NK-92 (cell line): ENCODE measurements around the gene CACNA2D3.
"Not testable (repeated sequence)": the region's sequence is repeated elsewhere in the genome, so short reads cannot be mapped to it uniquely, and the experiment has no call there.

ENCODE experiments used
- DNase-seq: peaks from one replicate; lab custom pipeline; 2025; ENCODE audit not compliant: unreplicated experiment; lab: John Stamatoyannopoulos, UW

CACNA2D3 gene

DNA sequence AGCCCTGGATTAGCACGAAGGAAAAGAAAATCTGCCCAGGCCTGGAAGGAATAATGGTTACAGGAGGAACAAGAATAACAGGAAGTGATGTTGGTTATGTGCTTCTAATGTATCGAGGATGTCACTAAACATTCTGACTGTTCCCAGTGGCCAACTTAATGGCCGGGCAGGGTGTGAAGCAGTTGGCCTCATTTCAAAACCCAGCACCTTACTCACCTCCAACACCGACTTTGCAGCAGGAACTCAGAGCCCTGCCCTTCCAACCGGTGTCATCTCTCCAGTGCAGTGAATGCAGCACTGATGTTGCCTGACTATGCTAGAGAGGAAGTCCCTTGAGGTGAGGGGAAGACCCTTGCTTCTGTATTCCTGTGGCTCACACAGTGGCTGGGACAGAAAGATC is 967.9 kb downstream of the CACNA2D3 start:
- no peak for DNase-seq

DNA sequence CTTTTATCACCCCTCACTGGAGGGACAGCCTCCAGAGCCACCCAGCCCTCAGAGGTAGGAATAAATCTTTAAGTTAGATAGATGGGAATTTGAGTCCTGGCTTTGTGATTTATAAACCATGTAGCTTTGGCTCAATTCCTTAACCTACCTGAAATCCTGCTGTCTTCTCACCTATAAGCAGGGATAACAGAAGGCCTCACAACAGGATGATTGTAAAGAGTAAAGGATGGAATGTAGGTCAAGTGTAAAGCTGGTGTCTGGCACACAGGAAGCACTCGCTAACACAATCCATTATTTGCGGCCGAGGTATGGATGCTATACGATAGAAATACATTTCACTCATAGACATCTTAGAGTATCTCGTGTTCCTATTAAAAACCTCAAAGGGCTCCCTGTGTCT is 968.4 kb downstream of the CACNA2D3 start:
- DNase-seq = no peak

DNA sequence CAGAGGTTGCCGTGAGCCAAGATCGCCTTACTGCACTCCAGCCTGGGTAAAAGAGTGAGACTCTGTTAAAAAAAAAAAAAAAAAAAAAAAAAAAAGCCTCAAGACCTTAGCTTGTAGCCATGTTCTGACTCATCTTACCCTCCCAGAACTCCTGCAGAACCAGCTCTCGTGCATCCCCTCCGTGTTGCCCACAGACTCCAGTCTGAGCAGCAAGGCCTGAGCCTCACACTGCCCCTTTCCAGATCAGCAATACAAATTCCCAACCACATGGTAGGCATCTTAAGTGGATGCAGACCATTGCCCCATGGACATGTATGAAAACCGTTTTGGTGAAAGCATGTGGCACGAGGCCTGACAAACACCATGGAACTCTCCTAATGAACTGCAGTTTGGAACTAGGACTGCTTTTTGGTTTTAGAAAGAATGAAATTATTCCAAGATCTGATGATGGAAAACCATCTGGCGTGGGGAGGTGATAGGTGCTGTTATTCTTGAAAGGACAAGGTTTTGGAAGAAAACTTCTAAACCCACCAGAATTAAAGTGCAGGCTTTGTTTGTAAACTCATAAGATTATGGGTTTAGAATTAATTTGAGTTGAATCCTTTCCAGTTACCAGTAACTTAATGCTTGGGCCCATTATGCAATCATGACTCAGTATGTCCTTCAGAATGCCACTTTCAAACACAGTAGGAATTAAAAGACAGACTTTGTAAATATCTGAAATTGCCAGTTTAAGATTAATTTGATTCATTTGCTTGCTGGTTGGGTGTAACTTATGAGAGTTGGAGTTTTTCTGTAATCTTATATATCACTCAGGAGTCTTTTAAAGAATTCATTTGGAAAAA is 969.3 kb downstream of the CACNA2D3 start:
- no peak for DNase-seq

DNA sequence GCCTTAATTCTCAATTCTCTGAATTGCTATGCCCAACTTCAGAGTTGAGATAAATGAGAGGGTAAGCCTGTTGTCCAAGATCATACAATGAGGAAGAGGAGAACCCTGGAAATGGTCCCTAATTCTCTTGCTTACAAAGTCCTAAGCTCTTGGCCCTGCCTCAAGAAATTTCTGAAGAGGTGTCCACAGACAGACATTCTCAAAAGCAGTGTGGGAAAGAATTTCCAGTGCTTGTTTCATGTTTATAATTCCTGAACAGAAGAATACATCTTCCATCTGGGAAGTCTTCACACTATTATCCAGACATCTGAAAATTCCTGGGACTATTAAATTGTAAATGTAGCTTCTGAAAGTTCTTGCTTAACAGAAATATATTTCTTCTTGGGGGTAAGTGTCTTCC is 972.3 kb downstream of the CACNA2D3 start:
- no peak for DNase-seq

DNA sequence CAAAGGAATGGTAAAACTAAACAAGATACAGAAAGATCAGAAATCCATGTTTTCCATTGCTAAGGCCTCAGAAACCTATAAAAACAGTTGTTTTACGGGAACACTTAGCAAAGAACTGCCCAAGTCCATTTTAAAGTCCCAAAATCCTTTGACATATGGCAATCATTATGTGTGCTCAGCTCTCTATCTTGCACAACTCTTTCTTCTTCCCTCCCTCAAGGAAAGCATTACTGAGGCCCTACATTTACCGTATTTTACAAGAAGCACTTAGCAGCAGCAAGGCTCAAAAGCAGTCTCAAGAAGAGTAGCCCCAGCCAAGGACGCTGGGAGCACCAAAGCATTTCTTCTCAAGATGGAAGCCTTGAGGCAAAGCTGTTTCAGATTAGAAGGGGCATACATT is 975.1 kb downstream of the CACNA2D3 start:
- DNase-seq = no peak

DNA sequence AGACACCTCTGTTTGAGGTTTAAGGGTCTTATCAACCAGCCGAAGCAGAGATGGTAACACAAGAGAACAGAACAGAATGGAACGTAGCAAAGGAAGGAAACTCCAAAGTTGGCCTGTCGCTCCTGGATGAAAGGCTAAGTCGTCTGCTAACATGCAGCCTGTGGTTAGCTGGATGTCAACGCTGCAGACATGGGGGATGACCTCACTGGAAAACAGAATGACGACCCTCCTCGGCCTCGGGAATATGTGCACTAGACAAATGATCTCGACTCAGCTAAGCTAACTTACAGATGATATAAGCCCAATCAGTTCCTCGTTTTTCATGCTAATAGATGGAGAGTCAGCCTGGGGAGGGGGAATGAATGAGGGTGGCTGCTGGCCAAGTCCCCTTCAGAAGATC is 983.3 kb downstream of the CACNA2D3 start:
- DNase-seq = no peak

DNA sequence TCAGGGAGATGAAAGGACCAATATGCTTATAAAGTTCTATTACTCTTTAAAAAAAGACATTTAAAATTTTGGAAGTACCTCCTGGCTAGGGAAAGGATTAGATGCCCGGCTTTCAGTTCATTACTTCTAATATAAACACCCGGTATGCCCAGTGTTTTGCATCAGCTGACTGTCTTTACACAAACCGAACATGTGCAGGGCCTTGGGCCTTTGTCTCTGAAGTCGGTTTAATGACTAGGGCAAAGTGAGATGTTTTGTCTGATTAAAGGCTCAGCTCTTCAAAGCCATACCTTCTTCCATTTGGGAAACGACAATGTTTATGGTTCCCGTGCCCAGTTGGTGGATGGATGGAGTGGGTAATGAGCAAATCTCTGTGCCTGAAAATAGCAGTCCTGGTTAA is 984.8 kb downstream of the CACNA2D3 start:
- DNase-seq = no peak

DNA sequence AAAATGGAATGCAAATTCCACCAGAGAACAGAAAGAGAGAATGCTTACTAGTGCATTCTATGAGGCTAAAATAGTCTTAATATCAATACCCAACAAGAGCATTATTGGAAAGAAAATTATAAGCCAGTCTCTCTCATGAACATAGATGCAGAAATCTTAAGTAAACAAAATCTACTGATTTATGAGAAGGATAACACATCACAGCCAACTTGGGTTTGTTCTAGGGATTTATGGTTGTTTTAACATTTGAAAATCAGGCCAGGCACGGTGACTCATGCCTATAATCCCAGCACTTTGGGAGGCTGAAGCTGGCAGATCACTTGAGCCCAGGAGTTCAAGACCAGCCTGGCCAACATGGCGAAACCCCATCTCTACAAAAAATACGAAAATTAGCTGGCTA is 989.6 kb downstream of the CACNA2D3 start:
- not testable (repeated sequence) for DNase-seq

DNA sequence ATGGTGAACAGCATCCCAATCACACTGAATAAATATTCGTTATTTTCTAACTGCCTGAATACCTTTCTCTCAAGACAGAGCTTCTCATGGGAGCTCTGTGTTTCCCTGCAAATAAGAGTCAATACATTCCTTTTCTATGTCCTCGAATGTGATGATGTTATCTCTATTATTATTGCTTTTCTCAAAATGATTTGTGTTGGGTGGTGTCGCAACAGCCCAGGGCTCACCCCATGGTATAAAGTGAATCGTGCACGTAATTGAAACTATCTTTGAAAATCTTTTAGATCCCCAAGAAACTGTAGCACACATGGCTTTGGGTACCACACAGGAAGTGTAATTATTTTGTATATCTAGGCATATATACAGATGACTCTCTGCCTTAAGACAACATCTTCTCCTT is 996.1 kb downstream of the CACNA2D3 start:
- no peak for DNase-seq

DNA sequence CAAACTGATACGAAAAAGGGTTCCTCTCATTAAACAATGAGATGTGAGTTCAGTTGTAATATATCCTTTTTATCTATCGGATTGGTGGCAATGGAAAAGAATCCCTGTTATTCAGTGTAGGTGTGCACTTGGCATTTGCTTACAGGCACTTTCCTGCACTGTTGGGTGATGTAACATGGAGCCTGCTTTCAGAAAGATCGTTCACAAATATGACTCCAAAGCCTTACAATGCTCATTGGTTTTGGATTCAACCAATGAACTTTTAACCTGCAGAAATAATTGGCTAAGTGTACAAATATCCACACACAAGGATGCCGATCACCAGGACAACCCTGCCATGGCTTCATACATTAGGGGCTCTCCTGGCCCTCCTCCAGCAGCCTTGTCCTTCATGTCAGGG is 996.9 kb downstream of the CACNA2D3 start:
- no peak for DNase-seq

DNA sequence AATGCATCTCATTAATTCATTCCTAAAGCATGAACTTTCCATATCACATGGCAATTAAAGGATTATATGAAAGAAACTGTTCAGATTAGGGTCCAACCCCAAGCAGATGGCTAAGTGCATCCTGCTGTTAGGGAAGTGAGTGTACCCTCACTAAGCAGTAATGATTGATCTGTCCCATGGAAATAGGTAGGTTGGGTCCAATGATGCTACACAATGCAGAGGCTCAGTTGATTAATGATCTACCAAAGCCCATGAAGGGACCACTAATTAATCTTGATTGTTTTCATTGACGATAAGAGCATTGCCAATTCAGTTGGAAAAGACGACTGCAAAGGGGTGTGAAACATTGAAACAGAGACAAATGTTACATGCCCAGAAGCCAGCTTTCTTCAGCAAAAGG is 1000.0 kb downstream of the CACNA2D3 start:
- no peak for DNase-seq
